Thoracic aorta (tissue), 2 donors: Measurements from ENCODE around the gene OR2J1. TPM values are rescaled to one million over a fixed set of nuclear protein-coding genes. Genes with fewer than 3 reads are reported as not detected.

ENCODE experiments used
- ATAC-seq: fragments of 150-250 bp; one replicate; pipeline ENCODE4 v1.8.0; 2017; ENCODE audit warnings: low read depth; ENCODE audit not compliant: insufficient number of reproducible peaks, low FRiP score
- DNase-seq: peaks from one replicate; pipeline ENCODE4 v3.0.0-alpha.2; 2020; ENCODE audit warnings: low spot score
- H3K27ac ChIP-seq, 2 donors: fragments of 200-600 bp; sonication (generic); 1 replicate in 1 of 2; 2 replicates in 1 of 2; pipeline ENCODE4 v1.5.1; 2016; ENCODE audit warnings: mild to moderate bottlenecking in 2 of 2, moderate library complexity in 2 of 2
- H3K27me3 ChIP-seq: fragments of 200-600 bp; sonication (generic); replicated peaks from 2 replicates; pipeline ENCODE4 v1.6.0; 2016; ENCODE audit warnings: mild to moderate bottlenecking; ENCODE audit not compliant: insufficient read depth
- H3K36me3 ChIP-seq: fragments of 200-600 bp; sonication (generic); one replicate; pipeline ENCODE4 v1.5.1; 2016
- H3K4me1 ChIP-seq, 2 donors: fragments of 200-600 bp; sonication (generic); 1 replicate in 1 of 2; 2 replicates in 1 of 2; pipeline versions ENCODE4 v1.5.1 to v1.6.0; 2016; ENCODE audit warnings: low read depth in 2 of 2, mild to moderate bottlenecking in 1 of 2; ENCODE audit not compliant: control insufficient read depth in 1 of 2
- H3K4me3 ChIP-seq: fragments of 200-600 bp; sonication (generic); 2 replicates; pipeline ENCODE4 v1.5.1; 2016; ENCODE audit warnings: mild to moderate bottlenecking
- H3K9me3 ChIP-seq: fragments of 200-600 bp; sonication (generic); 2 replicates; pipeline ENCODE4 v1.5.1; 2016
- CTCF ChIP-seq: fragments of 200-600 bp; sonication (generic); IDR thresholded peaks from one replicate; pipeline ENCODE4 v1.5.1; 2019; ENCODE audit warnings: antibody characterized with exemption
- total RNA-seq, 2 donors: library from RNA; depleted of rRNA; stranded (reverse); fragments of >200 nt; gene quantifications; one replicate each; pipeline versions ENCODE4 v1.1.0 to v1.2.3, GENCODE V29; 2016

OR2J1 gene
- total RNA-seq: not detected

GRCh38 chr6:29099190-29099589 lies at the start of gene OR2J1:
Gene OR2J1 (plus strand): TSS chr6:29099490. CDS start chr6:29100943, 1,453 bp downstream.
- DNase-seq (no peak), ATAC-seq (no peak)
- no peaks in the 10 kb centered on the region for H3K27me3 ChIP-seq
- no peak within 1 kb of the TSS for H3K4me3 ChIP-seq
- no peaks in the 10 kb centered on the region for H3K36me3 ChIP-seq
- H3K27ac ChIP-seq: no peak within 1 kb of the TSS
- no peaks in the 10 kb centered on the region for H3K9me3 ChIP-seq
- no peak for TF ChIP-seq CTCF
- H3K4me1 ChIP-seq: no peaks in the 10 kb centered on the region

GRCh38 chr6:29051680-29052079 lies 47.6 kb upstream of the OR2J1 start:
- ATAC-seq: no peak
- H3K36me3 ChIP-seq: no peaks in the 10 kb centered on the region

GRCh38 chr6:29071831-29072723 lies 27.2 kb upstream of the OR2J1 start:
- H3K4me3 ChIP-seq: no peak overlapping the region
- no peaks in the 10 kb centered on the region for H3K9me3 ChIP-seq
- no peak for ATAC-seq
- H3K36me3 ChIP-seq: no peaks in the 10 kb centered on the region
- no peak for DNase-seq
- H3K4me1 ChIP-seq: no peaks in the 10 kb centered on the region
- no peak overlapping the region for H3K27ac ChIP-seq
- no peak for TF ChIP-seq CTCF
- no peaks in the 10 kb centered on the region for H3K27me3 ChIP-seq

More at GRCh38 chr6:29051680-29052079, 47.6 kb upstream of the OR2J1 start:
- TF ChIP-seq CTCF: no peak
- no peak for DNase-seq
- Histone ChIP-seq H3K27me3 (no peaks in the 10 kb centered on the region), H3K4me1 (no peaks in the 10 kb centered on the region), H3K27ac (no peak overlapping the region), H3K4me3 (no peak overlapping the region), H3K9me3 (no peaks in the 10 kb centered on the region)

GRCh38 chr6:29079203-29079602 lies 20.1 kb upstream of the OR2J1 start:
- no peak for TF ChIP-seq CTCF
- ATAC-seq (no peak), DNase-seq (no peak)
- H3K27ac ChIP-seq: no peak overlapping the region
- H3K27me3 ChIP-seq: no peaks in the 10 kb centered on the region
- H3K4me1 ChIP-seq: no peaks in the 10 kb centered on the region
- no peaks in the 10 kb centered on the region for H3K9me3 ChIP-seq
- no peaks in the 10 kb centered on the region for H3K36me3 ChIP-seq
- no peak overlapping the region for H3K4me3 ChIP-seq

- no peaks in the 10 kb centered on the region for H3K4me1 ChIP-seq
- H3K4me3 ChIP-seq: no peak overlapping the region
- no peaks in the 10 kb centered on the region for H3K27me3 ChIP-seq
- TF ChIP-seq CTCF: no peak
- no peak overlapping the region for H3K27ac ChIP-seq
- no peaks in the 10 kb centered on the region for H3K9me3 ChIP-seq
- ATAC-seq (no peak), DNase-seq (no peak)
- no peaks in the 10 kb centered on the region for H3K36me3 ChIP-seq
These were observed 18.0 kb upstream of the OR2J1 start for GRCh38 chr6:29081312-29081711.
